KOPT-K1 (cell line): ENCODE data around the gene FANCI.
A peak's percentile ranks its signal among the peaks of the same experiment; 100 is the strongest.

ENCODE experiments used
- H3K27ac ChIP-seq: fragments of 200-600 bp; sonication (generic); 2 replicates; pipeline ENCODE4 v1.5.1; 2016; ENCODE audit warnings: antibody characterized with exemption, mild to moderate bottlenecking, low read depth, low read length; ENCODE audit not compliant: poor library complexity, severe bottlenecking
- H3K36me3 ChIP-seq: fragments of 200-600 bp; sonication (generic); 2 replicates; pipeline ENCODE4 v1.5.1; 2017; ENCODE audit warnings: antibody characterized with exemption, mild to moderate bottlenecking, low read length, moderate library complexity; ENCODE audit not compliant: insufficient read depth
- H3K9me3 ChIP-seq: fragments of 200-600 bp; sonication (generic); 2 replicates; pipeline ENCODE4 v1.5.1; 2017; ENCODE audit warnings: antibody characterized with exemption, low read length, mild to moderate bottlenecking; ENCODE audit not compliant: insufficient read depth, poor library complexity, severe bottlenecking

Gene FANCI

GRCh38 chr15:89243691-89244573 lies at the start of gene FANCI:
FANCI (plus strand) TSS chr15:89243979; CDS start chr15:89247648, 3,669 bp downstream.
- H3K36me3 ChIP-seq = peaks cover 36% of the 10 kb centered on the region
- H3K27ac ChIP-seq = peak within 1 kb of the TSS; percentile 87
- no peaks in the 10 kb centered on the region for H3K9me3 ChIP-seq

GRCh38 chr15:89194608-89195007 lies 49.2 kb upstream of the FANCI start:
- Histone ChIP-seq H3K27ac (no peak overlapping the region), H3K9me3 (no peaks in the 10 kb centered on the region), H3K36me3 (peaks cover 54% of the 10 kb centered on the region; the same call in 1 of the 2 replicates)

GRCh38 chr15:89195836-89196235 lies 47.9 kb upstream of the FANCI start:
- H3K27ac ChIP-seq = no peak overlapping the region
- peaks cover 41% of the 10 kb centered on the region; the same call in 1 of the 2 replicates for H3K36me3 ChIP-seq
- H3K9me3 ChIP-seq = no peaks in the 10 kb centered on the region

GRCh38 chr15:89196241-89196640 lies 47.5 kb upstream of the FANCI start:
- H3K27ac ChIP-seq = no peak overlapping the region
- H3K36me3 ChIP-seq = peaks cover 37% of the 10 kb centered on the region; the same call in 1 of the 2 replicates
- no peaks in the 10 kb centered on the region for H3K9me3 ChIP-seq

GRCh38 chr15:89196994-89197393 lies 46.8 kb upstream of the FANCI start:
- Histone ChIP-seq H3K9me3 (no peaks in the 10 kb centered on the region), H3K36me3 (peaks cover 32% of the 10 kb centered on the region; the same call in 1 of the 2 replicates), H3K27ac (no peak overlapping the region)

- no peaks in the 10 kb centered on the region for H3K9me3 ChIP-seq
- peaks cover 26% of the 10 kb centered on the region; the same call in 1 of the 2 replicates for H3K36me3 ChIP-seq
- H3K27ac ChIP-seq = no peak overlapping the region
Measured at GRCh38 chr15:89197503-89197971, 46.2 kb upstream of the FANCI start.

GRCh38 chr15:89198196-89198595 lies 45.6 kb upstream of the FANCI start:
- Histone ChIP-seq H3K27ac (no peak overlapping the region), H3K36me3 (peaks cover 20% of the 10 kb centered on the region; the same call in 1 of the 2 replicates)

GRCh38 chr15:89198934-89199333 lies 44.8 kb upstream of the FANCI start:
- peaks cover 16% of the 10 kb centered on the region; the same call in 1 of the 2 replicates for H3K36me3 ChIP-seq
- no peak overlapping the region for H3K27ac ChIP-seq
- no peaks in the 10 kb centered on the region for H3K9me3 ChIP-seq

More at GRCh38 chr15:89198196-89198595, 45.6 kb upstream of the FANCI start:
- no peaks in the 10 kb centered on the region for H3K9me3 ChIP-seq

- peaks cover 12% of the 10 kb centered on the region; the same call in 1 of the 2 replicates for H3K36me3 ChIP-seq
Measured at GRCh38 chr15:89199746-89200145, 44.0 kb upstream of the FANCI start.

GRCh38 chr15:89200182-89200581 lies 43.6 kb upstream of the FANCI start:
- H3K36me3 ChIP-seq = peaks cover 8% of the 10 kb centered on the region; the same call in 1 of the 2 replicates
- no peak overlapping the region for H3K27ac ChIP-seq
- no peaks in the 10 kb centered on the region for H3K9me3 ChIP-seq

More at GRCh38 chr15:89199746-89200145, 44.0 kb upstream of the FANCI start:
- Histone ChIP-seq H3K27ac (no peak overlapping the region), H3K9me3 (no peaks in the 10 kb centered on the region)

GRCh38 chr15:89201465-89202005 lies 42.2 kb upstream of the FANCI start:
- Histone ChIP-seq H3K9me3 (no peaks in the 10 kb centered on the region), H3K36me3 (no peaks in the 10 kb centered on the region), H3K27ac (no peak overlapping the region)

- H3K27ac ChIP-seq = no peak overlapping the region
- no peaks in the 10 kb centered on the region for H3K36me3 ChIP-seq
- H3K9me3 ChIP-seq = no peaks in the 10 kb centered on the region
Measured at GRCh38 chr15:89203705-89204273, 40.0 kb upstream of the FANCI start.

GRCh38 chr15:89205991-89206585 lies 37.7 kb upstream of the FANCI start:
- Histone ChIP-seq H3K36me3 (no peaks in the 10 kb centered on the region), H3K9me3 (no peaks in the 10 kb centered on the region), H3K27ac (no peak overlapping the region)

GRCh38 chr15:89206908-89207331 lies 36.9 kb upstream of the FANCI start:
- Histone ChIP-seq H3K36me3 (no peaks in the 10 kb centered on the region), H3K9me3 (no peaks in the 10 kb centered on the region), H3K27ac (no peak overlapping the region)

GRCh38 chr15:89208256-89208655 lies 35.5 kb upstream of the FANCI start:
- H3K9me3 ChIP-seq = no peaks in the 10 kb centered on the region
- H3K36me3 ChIP-seq = no peaks in the 10 kb centered on the region
- no peak overlapping the region for H3K27ac ChIP-seq
